ENCODE results near the gene SPOCK2.

GRCh38 chr10:72026278-72027111, 61.9 kb downstream of the SPOCK2 start:
- TF ChIP-seq REST (IDR thresholded peaks at IDR 0.05; ENCODE audit: insufficient read depth in 1 of 2, low read depth in 2 of 2, low read length in 2 of 2), result no peak
- TF ChIP-seq POLR2AphosphoS5 (IDR thresholded peaks at IDR 0.05; ENCODE audit: low read depth, low read length), result no peak
- TF ChIP-seq TAF1 (IDR thresholded peaks at IDR 0.05; ENCODE audit: borderline replicate concordance, insufficient read depth, low read length), result no peak
- no peak for TF ChIP-seq SIN3A (IDR thresholded peaks at IDR 0.05; ENCODE audit: borderline replicate concordance, insufficient read depth, low read length)

Data from PFSK-1 (cell line).